ENCODE data around the gene C1QC.

Gene C1QC

GRCh38 chr1:22696610-22697009 is 53.2 kb downstream of the C1QC start:
- H3K4me3 ChIP-seq (ENCODE audit: low read depth, low read length) = no peak overlapping the region
- TF ChIP-seq, protein P1, sequence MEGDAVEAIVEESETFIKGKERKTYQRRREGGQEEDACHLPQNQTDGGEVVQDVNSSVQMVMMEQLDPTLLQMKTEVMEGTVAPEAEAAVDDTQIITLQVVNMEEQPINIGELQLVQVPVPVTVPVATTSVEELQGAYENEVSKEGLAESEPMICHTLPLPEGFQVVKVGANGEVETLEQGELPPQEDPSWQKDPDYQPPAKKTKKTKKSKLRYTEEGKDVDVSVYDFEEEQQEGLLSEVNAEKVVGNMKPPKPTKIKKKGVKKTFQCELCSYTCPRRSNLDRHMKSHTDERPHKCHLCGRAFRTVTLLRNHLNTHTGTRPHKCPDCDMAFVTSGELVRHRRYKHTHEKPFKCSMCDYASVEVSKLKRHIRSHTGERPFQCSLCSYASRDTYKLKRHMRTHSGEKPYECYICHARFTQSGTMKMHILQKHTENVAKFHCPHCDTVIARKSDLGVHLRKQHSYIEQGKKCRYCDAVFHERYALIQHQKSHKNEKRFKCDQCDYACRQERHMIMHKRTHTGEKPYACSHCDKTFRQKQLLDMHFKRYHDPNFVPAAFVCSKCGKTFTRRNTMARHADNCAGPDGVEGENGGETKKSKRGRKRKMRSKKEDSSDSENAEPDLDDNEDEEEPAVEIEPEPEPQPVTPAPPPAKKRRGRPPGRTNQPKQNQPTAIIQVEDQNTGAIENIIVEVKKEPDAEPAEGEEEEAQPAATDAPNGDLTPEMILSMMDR (IDR thresholded peaks at IDR 0.05; ENCODE audit: low read depth, low read length) = no peak
